ENCODE results near the gene CRKL. TPM values are rescaled to one million over a fixed set of nuclear protein-coding genes. Genes with fewer than 3 reads are reported as not detected.
"Not testable (repeated sequence)": the region's sequence is repeated elsewhere in the genome, so short reads cannot be mapped to it uniquely, and the experiment has no call there.

Gene CRKL
- total RNA-seq, 1 donor from 2014 or later, result 78.2 TPM

DNA sequence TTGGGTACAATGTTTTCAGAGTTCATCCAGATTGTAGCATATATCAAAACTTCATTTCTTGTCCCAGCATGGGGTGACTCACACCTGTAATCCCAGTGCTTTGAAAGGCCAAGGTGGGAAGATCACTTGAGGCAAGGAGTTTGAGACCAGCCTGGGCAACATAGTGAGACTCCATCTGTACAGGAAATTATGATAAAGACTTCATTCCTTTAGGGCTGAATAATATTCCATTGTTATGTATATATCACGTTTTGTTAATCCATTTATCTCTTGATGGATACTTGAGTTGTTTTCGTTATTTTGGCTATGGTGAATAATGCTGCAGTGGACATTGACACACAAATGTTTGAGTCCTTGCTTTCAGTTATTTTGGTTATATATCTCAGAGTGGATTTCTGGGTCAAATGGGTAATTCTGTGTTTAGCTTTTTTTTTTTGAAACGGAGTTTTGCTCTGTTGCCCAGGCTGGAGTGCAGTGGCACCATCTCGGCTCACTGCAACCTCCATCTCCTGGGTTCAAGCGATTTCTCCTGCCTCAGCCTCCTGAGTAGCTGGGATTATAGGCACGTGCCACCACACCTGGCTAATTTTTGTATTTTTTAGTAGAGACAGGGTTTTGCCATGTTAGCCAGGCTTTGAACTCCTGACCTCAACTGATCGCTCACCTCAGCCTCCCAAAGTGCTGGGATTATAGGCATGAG is 25.1 kb downstream of the CRKL start:
- H3K4me3 Mint-ChIP-seq; H3K27ac Mint-ChIP-seq; DNase-seq (ENCODE audit: low spot score); H3K9me3 Mint-ChIP-seq; intact Hi-C loops (cut with micrococcal nuclease); H3K27me3 Mint-ChIP-seq (ENCODE audit: insufficient read depth): not testable (repeated sequence)
- H3K36me3 Mint-ChIP-seq (ENCODE audit: low read depth), result peaks cover 20% of the 10 kb centered on the region
- H3K4me1 Mint-ChIP-seq (ENCODE audit: low read depth), result peaks cover 65% of the 10 kb centered on the region

DNA sequence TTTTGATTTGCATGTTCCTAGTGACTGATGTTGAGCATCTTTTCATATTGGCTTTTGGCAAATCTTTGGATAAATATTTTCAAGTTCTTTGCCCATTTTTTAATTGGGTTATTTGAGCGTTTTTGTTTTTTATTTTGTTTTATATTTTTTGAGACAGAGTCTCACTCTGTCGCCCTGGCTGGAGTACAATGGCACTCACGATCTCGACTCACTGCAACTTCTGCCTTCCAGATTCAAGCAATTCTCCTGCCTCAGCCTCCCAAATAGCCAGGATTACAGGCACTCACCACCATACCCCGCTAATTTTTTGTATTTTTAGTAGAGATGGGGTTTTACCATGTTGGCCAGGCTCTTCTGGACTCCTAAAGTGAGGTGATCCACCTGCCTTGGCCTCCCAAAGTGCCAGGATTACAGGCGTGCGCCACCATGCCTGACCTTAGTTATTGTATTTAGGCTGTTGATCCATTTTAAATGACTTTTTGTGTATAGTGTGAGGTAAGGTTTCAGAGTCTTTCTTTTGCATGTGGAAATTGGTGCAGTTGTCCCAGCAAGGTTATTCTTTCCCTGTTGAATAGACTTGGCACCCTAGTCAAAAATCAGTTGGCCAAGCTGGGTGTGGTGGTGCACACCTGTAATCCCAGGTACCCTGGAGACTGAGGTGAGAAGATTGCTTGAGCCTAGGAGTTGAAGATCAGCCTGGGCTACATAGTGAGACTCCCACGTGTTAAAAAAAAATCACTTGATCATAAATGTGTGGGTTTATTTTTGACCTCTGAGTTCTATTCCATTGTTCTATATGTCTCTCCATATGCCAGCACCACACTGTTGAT is 26.1 kb downstream of the CRKL start:
- Mint-ChIP-seq H3K4me1 (ENCODE audit: low read depth) (peaks cover 59% of the 10 kb centered on the region), H3K4me3 (no peak overlapping the region), H3K36me3 (ENCODE audit: low read depth) (peaks cover 23% of the 10 kb centered on the region), H3K27me3 (ENCODE audit: insufficient read depth) (no peaks in the 10 kb centered on the region), H3K9me3 (no peaks in the 10 kb centered on the region), H3K27ac (no peak overlapping the region)
- DNase-seq (ENCODE audit: low spot score), result no peak
- intact Hi-C loops (cut with micrococcal nuclease), result no loop called here

DNA sequence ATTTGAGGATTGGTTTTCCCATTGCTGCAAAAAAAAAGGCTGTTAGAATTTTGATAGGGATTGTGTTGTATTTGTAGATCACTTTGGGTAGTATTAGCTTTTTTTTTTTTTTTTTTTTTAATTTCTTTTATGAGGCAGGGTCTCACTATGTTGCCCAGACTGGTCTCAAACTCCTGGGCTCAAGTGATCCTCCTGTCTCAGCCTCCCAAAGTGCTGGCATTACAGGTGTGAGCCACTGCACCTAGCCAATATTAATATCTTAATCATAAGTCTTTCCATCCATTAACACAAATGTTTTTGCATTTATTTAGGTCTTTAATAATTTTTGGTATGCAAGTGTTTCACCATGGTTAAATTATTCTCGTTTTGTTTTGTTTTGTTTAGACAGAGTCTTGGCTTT is 26.8 kb downstream of the CRKL start:
- Mint-ChIP-seq H3K36me3 (ENCODE audit: low read depth) (peaks cover 19% of the 10 kb centered on the region), H3K4me1 (ENCODE audit: low read depth) (peaks cover 53% of the 10 kb centered on the region)
- intact Hi-C loops (cut with micrococcal nuclease), result no loop called here

DNA sequence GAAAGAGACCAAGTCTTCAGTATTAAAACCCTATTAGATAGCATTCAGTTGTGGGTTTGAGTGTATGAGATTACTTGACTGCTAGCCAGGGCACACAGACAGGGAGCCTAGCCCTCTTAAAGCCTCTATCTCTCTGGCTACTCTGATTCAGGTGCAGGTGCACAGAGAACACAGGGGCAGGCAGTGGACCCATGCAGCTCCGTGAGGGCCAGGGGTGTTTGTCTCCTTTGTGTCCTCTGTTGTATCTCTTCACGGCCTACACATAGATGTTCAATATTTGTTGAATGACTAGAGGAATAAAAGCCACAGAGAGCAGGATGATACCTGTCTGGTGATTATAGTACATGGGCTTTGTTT is 28.3 kb downstream of the CRKL start:
- DNase-seq (ENCODE audit: low spot score), result no peak
- intact Hi-C loops (cut with micrococcal nuclease), result no loop called here
- H3K4me1 Mint-ChIP-seq (ENCODE audit: low read depth), result peaks cover 58% of the 10 kb centered on the region

More for the DNA sequence above, 26.8 kb downstream of the CRKL start:
- H3K4me3 Mint-ChIP-seq, result no peak overlapping the region
- H3K27ac Mint-ChIP-seq, result no peak overlapping the region
- H3K27me3 Mint-ChIP-seq (ENCODE audit: insufficient read depth), result no peaks in the 10 kb centered on the region
- DNase-seq (ENCODE audit: low spot score), result no peak
- H3K9me3 Mint-ChIP-seq, result no peaks in the 10 kb centered on the region

DNA sequence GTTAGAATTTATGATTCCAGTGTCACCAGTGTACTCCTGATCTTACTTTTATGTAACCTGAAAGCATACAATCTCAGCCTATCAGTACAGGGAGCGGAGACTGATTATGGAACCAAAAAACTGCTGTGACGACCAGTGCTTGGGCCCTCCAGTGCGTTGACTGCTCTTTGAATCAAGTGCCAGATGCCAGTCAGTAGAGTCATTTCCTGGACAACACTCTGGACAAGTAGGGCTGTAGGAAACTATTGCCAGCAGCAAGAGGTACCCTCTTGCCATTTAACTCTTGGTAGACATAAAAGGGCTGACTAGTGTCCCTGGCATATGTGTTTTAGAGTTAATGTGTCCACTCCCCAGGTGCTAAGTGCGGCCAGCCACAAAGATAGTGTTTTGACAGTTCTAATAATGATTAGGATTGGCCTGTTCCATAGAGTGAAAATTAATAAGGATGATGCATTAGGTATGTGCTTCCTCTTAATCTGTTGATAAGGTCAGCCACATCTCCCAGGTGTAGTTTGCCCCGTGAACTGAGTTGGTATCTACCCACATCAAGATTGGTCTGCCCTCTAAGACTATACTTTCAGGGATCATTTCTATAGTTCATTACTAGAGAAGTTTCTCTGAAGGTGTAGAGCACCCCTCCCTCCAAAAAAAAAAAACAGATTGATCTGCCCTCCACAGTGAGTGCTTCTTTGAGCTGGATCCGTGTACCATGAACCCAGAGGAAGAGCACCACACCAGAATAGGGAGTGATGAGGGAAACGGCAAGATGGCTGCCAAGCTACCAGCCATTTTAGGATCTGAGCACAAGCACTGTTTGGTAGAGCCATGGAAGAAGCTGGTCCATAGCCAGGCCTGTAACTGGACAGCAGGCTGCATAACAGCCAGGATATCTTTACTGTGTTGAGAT is 29.1 kb downstream of the CRKL start:
- H3K27me3 Mint-ChIP-seq (ENCODE audit: insufficient read depth), result no peaks in the 10 kb centered on the region
- no peaks in the 10 kb centered on the region for H3K9me3 Mint-ChIP-seq
- peaks cover 24% of the 10 kb centered on the region for H3K36me3 Mint-ChIP-seq (ENCODE audit: low read depth)
- H3K4me1 Mint-ChIP-seq (ENCODE audit: low read depth), result peaks cover 53% of the 10 kb centered on the region
- intact Hi-C loops (cut with micrococcal nuclease), result no loop called here
- H3K4me3 Mint-ChIP-seq, result no peak overlapping the region
- no peak overlapping the region for H3K27ac Mint-ChIP-seq
- no peak for DNase-seq (ENCODE audit: low spot score)

More for the DNA sequence above, 28.3 kb downstream of the CRKL start:
- Mint-ChIP-seq H3K4me3 (no peak overlapping the region), H3K27ac (no peak overlapping the region), H3K27me3 (ENCODE audit: insufficient read depth) (no peaks in the 10 kb centered on the region), H3K9me3 (no peaks in the 10 kb centered on the region), H3K36me3 (ENCODE audit: low read depth) (peaks cover 27% of the 10 kb centered on the region)

DNA sequence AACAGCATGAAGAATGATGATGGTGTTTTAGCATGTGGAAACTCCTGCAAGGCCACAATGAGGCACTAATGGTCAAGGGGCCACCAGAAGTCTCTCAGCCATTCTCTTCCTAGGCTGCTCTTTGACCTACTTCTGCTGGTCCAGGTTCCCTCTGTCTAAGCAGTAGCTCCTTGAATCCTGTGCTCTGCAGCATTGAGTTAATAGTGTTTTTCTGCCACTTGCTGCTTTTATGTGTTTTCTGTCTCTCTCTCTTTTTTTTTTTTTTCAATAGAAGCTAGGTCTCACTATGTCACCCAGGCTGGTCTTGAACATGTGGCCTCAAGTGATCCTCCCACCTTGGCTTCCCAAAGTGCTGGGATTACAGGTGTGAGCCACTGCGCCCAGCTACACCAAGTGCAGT is 29.8 kb downstream of the CRKL start:
- no peaks in the 10 kb centered on the region for H3K27me3 Mint-ChIP-seq (ENCODE audit: insufficient read depth)
- peaks cover 28% of the 10 kb centered on the region for H3K36me3 Mint-ChIP-seq (ENCODE audit: low read depth)
- no peak overlapping the region for H3K27ac Mint-ChIP-seq
- no peak overlapping the region for H3K4me3 Mint-ChIP-seq
- no peaks in the 10 kb centered on the region for H3K9me3 Mint-ChIP-seq
- peaks cover 50% of the 10 kb centered on the region for H3K4me1 Mint-ChIP-seq (ENCODE audit: low read depth)
- intact Hi-C loops (cut with micrococcal nuclease), result no loop called here
- no peak for DNase-seq (ENCODE audit: low spot score)

DNA sequence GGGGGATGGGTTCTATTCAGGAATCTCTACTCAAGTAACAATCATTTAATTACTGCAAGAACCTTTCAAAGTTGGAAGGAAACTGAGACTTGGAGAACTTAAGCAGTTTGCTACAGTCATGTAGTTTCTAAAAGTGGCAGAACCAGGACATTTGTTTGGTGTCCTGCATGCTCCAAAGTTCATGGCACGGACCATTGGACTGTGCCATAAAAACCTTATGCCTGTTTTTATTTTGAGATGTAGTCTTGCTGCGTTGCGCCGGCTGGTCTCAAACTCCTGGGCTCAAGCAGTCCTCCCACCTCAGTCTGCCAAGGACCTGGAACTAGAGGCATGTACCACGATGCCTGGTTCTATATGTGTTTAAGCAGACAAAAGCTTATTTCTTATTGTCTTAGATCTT is 31.2 kb downstream of the CRKL start:
- no peaks in the 10 kb centered on the region for H3K27me3 Mint-ChIP-seq (ENCODE audit: insufficient read depth)
- no peaks in the 10 kb centered on the region for H3K9me3 Mint-ChIP-seq
- peaks cover 38% of the 10 kb centered on the region for H3K4me1 Mint-ChIP-seq (ENCODE audit: low read depth)
- H3K36me3 Mint-ChIP-seq (ENCODE audit: low read depth), result peaks cover 32% of the 10 kb centered on the region
- intact Hi-C loops (cut with micrococcal nuclease), result no loop called here
- H3K4me3 Mint-ChIP-seq, result no peak overlapping the region
- H3K27ac Mint-ChIP-seq, result no peak overlapping the region
- DNase-seq (ENCODE audit: low spot score), result no peak

DNA sequence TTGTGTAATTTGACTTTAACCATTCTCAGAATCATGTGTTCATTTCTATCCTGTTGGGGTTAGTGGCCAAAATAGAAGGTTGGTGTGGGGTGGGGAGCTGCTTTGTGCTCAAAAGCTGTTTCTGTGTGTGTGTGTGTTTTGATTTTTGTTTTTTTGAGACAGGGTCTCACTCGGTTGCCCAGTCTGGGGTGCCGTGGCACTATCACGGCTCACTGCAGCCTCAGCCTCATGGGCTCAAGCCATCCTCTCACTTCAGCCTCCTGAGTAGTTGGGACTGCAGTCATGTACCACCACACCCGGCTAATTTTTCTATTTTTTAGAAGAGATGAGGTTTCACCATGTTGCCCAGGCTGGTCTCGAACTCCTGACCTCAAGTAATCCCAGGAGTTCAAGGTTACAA is 31.8 kb downstream of the CRKL start:
- H3K9me3 Mint-ChIP-seq, result no peaks in the 10 kb centered on the region
- DNase-seq (ENCODE audit: low spot score), result no peak
- H3K36me3 Mint-ChIP-seq (ENCODE audit: low read depth), result peaks cover 34% of the 10 kb centered on the region
- H3K27ac Mint-ChIP-seq, result no peak overlapping the region
- peaks cover 33% of the 10 kb centered on the region for H3K4me1 Mint-ChIP-seq (ENCODE audit: low read depth)
- no peak overlapping the region for H3K4me3 Mint-ChIP-seq
- no peaks in the 10 kb centered on the region for H3K27me3 Mint-ChIP-seq (ENCODE audit: insufficient read depth)
- intact Hi-C loops (cut with micrococcal nuclease), result no loop called here

DNA sequence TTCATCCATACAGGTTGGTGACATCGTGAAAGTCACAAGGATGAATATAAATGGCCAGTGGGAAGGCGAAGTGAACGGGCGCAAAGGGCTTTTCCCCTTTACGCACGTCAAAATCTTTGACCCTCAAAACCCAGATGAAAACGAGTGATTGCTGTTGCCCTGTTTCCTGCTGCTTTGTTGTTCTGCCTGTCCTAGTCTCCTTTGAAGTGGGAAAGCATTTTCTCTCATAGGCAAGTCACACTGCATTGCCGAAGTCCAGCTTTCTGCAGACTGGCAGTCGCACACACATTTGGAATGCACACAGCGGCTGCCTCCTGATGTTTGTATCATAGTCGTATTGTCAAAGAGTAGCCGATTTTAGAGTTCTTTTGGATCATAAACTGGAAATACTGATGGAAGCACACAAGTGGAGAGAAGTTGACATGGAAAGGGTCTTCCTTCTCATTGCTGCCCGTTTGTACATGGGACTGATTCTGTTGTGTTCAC is 32.5 kb downstream of the CRKL start:
- Mint-ChIP-seq H3K36me3 (ENCODE audit: low read depth) (peaks cover 39% of the 10 kb centered on the region), H3K9me3 (no peaks in the 10 kb centered on the region)
- intact Hi-C loops (cut with micrococcal nuclease), result no loop called here

DNA sequence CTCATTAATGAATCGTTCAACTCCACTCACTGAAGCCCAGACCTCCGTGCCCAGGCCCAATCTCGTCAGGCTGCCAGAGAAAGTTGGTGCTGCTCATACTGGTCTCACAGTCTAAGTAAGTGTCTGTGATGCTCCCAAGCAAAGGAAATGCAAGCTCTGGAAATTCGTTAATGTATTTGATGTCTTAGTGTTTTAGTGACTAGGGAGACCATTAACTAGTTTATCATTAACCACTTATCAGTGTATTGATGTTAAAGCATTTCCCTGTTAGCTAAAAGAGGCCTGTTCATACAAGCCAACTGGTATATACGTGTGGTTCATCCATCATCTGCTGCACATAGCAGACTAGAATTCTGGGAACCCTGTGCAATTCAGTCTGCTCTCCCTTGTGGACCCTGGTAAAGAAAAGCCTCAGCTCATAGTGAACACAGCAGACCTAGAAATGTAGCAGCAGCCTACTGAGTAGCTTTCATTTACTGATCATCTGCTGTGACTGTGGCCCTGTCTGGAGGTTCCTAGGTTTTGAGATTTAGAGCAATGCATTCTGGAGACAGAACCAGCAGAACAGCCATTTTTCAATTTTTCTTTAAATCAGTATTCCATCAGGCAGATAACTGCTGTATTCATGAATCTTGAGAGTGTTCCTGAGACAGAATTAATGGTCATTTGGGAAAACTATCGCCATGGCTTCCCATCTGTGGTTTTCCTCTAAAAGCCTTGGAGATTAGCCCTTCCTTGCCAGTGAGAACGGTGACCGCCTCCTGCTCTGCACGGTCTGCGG is 34.1 kb downstream of the CRKL start:
- Mint-ChIP-seq H3K4me1 (ENCODE audit: low read depth) (peaks cover 20% of the 10 kb centered on the region), H3K27me3 (ENCODE audit: insufficient read depth) (peaks cover 3% of the 10 kb centered on the region), H3K4me3 (no peak overlapping the region), H3K36me3 (ENCODE audit: low read depth) (peaks cover 39% of the 10 kb centered on the region), H3K9me3 (no peaks in the 10 kb centered on the region), H3K27ac (no peak overlapping the region)
- no peak for DNase-seq (ENCODE audit: low spot score)
- intact Hi-C loops (cut with micrococcal nuclease), result no loop called here

More for the DNA sequence above, 32.5 kb downstream of the CRKL start:
- Mint-ChIP-seq H3K27ac (no peak overlapping the region), H3K4me1 (ENCODE audit: low read depth) (peaks cover 33% of the 10 kb centered on the region), H3K4me3 (no peak overlapping the region), H3K27me3 (ENCODE audit: insufficient read depth) (no peaks in the 10 kb centered on the region)
- no peak for DNase-seq (ENCODE audit: low spot score)

DNA sequence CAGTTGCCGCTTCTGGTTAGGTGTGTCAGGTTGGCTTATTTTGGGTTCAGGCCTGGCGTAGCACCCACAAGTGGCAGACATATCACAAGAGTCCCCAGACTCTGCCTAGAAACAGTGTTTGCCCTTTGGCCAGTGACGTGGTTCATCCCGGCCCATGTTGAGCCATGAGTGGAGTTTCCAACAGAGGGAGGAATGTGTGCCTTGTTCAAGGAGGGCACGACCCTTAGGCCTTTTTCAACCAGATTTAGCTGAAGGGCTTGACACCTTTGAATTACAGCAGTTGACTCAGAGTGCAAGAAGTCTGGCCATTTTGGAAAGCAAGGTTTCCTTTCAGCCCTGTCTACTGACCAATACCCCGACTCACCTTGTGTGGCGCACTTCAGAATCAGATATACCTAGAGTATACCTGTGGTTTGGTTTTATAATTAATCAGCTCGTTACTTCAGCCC is 34.7 kb downstream of the CRKL start:
- DNase-seq (ENCODE audit: low spot score), result no peak
- H3K27ac Mint-ChIP-seq, result no peak overlapping the region
- H3K9me3 Mint-ChIP-seq, result no peaks in the 10 kb centered on the region
- H3K27me3 Mint-ChIP-seq (ENCODE audit: insufficient read depth), result peaks cover 8% of the 10 kb centered on the region
- peaks cover 35% of the 10 kb centered on the region for H3K36me3 Mint-ChIP-seq (ENCODE audit: low read depth)
- H3K4me1 Mint-ChIP-seq (ENCODE audit: low read depth), result peaks cover 15% of the 10 kb centered on the region
- no peak overlapping the region for H3K4me3 Mint-ChIP-seq
- intact Hi-C loops (cut with micrococcal nuclease), result no loop called here
